Measurements from ENCODE around the gene PDZD4. TPM values are rescaled to one million over a fixed set of nuclear protein-coding genes. Genes with fewer than 3 reads are reported as not detected.

Gene PDZD4
- total RNA-seq, 1 experiment from 2014 or later, result 120 TPM

DNA sequence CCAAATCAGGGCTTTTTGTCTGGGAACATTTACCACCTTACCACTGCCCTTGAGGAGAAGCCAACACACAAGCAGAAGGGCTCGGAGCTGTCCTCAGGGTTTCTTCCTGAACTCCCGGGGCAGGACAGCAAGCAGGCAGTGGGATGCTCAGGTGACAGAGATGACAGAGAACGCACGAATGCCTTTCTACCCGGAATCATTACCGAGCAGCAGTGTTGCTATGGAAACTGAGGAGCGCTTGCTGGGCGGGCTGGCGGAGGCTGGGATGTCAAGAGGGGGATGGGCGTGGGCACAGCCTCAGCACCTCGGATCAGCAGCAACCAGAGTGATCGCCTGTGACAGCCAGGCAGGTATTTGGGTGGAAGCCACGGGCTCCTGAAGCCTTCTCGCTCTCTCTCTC lies 18.1 kb downstream of the PDZD4 start (continued):
- TF ChIP-seq MXD4 (CRISPR knock-in tag; IDR thresholded peaks at IDR 0.05; ENCODE audit: borderline replicate concordance) (no peak), FOXP1 (CRISPR knock-in tag; IDR thresholded peaks at IDR 0.05; ENCODE audit: borderline replicate concordance) (no peak)

DNA sequence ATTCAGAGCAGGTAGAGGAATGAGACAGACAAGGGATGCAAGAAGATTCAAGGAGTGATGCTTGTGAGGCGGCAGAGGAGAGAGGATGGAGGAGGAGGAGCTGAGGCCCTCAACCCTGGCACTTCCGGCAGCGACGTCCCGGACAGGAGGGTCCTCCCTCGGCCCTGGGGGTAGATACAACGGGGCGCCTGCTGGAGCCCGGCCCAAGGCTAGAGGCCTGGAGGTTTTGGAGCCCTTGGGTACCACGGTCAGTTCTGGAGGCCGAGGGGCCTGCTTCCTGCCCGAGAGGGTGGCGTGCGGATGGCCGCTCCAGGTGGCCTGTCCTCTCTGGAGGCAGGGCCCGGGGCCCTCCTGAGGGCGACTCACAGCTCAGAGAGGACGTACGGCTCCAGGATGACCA lies 22.4 kb downstream of the PDZD4 start:
- Mint-ChIP-seq H3K9me3 (no peaks in the 10 kb centered on the region), H3K4me3 (no peak overlapping the region), H3K36me3 (peaks cover 3% of the 10 kb centered on the region), H3K27me3 (ENCODE audit: low read depth) (no peaks in the 10 kb centered on the region), H3K27ac (peak overlapping the region; percentile 85), H3K4me1 (peaks cover 27% of the 10 kb centered on the region)
- POLR2A ChIA-PET, result no interaction called here
- TF ChIP-seq ESRRA (CRISPR knock-in tag; IDR thresholded peaks at IDR 0.05; ENCODE audit: borderline replicate concordance), result no peak
- TF ChIP-seq TEAD4 (CRISPR knock-in tag; IDR thresholded peaks at IDR 0.05), result no peak
- TF ChIP-seq ZSCAN18 (CRISPR knock-in tag; IDR thresholded peaks at IDR 0.05), result no peak
- CTCF ChIA-PET, result no interaction called here
- ATAC-seq (no peak), DNase-seq (ENCODE audit: low spot score) (no peak)

DNA sequence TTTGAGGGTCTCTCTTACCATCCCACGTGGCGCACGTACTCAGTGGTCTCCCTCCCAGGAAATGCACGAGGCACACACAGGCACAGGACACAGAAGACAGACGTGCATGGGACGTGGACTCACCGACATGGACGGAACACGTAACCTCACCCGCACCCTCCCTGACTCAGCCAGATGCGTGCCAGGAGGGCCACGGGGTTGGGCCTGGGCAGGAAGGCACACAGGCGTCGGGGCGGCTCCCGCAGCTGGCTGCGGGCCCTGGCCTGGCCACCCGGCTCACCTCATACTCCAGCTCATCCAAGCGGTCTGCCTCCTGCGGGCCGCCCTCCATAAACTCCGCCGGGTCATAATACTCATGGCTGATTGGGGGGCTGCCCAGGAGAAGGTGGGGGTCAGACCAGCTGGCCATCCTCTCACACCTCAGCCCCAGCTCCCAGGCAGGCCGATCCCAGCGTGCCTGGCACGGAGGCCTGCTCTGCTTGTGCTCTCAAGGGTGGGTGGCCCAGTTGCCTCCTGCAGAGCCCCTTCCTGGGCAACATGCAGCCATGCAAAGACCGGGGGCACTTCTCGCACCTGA lies 23.3 kb downstream of the PDZD4 start:
- DNase-seq (ENCODE audit: low spot score) (no peak), ATAC-seq (no peak)
- CTCF ChIA-PET, result no interaction called here
- no peak overlapping the region for H3K4me3 Mint-ChIP-seq
- no peaks in the 10 kb centered on the region for H3K27me3 Mint-ChIP-seq (ENCODE audit: low read depth)
- H3K4me1 Mint-ChIP-seq, result peaks cover 18% of the 10 kb centered on the region
- TF ChIP-seq, protein P1, sequence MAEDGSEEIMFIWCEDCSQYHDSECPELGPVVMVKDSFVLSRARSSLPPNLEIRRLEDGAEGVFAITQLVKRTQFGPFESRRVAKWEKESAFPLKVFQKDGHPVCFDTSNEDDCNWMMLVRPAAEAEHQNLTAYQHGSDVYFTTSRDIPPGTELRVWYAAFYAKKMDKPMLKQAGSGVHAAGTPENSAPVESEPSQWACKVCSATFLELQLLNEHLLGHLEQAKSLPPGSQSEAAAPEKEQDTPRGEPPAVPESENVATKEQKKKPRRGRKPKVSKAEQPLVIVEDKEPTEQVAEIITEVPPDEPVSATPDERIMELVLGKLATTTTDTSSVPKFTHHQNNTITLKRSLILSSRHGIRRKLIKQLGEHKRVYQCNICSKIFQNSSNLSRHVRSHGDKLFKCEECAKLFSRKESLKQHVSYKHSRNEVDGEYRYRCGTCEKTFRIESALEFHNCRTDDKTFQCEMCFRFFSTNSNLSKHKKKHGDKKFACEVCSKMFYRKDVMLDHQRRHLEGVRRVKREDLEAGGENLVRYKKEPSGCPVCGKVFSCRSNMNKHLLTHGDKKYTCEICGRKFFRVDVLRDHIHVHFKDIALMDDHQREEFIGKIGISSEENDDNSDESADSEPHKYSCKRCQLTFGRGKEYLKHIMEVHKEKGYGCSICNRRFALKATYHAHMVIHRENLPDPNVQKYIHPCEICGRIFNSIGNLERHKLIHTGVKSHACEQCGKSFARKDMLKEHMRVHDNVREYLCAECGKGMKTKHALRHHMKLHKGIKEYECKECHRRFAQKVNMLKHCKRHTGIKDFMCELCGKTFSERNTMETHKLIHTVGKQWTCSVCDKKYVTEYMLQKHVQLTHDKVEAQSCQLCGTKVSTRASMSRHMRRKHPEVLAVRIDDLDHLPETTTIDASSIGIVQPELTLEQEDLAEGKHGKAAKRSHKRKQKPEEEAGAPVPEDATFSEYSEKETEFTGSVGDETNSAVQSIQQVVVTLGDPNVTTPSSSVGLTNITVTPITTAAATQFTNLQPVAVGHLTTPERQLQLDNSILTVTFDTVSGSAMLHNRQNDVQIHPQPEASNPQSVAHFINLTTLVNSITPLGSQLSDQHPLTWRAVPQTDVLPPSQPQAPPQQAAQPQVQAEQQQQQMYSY (CRISPR knock-in tag; IDR thresholded peaks at IDR 0.05), result no peak
- TF ChIP-seq JUN (CRISPR knock-in tag; IDR thresholded peaks at IDR 0.05) (no peak), CDX4 (CRISPR knock-in tag; IDR thresholded peaks at IDR 0.05; ENCODE audit: borderline replicate concordance) (no peak), TCF7 (CRISPR knock-in tag; IDR thresholded peaks at IDR 0.05; ENCODE audit: low read depth) (no peak), ETV6 (CRISPR knock-in tag; IDR thresholded peaks at IDR 0.05) (no peak)
- TF ChIP-seq, protein P2, sequence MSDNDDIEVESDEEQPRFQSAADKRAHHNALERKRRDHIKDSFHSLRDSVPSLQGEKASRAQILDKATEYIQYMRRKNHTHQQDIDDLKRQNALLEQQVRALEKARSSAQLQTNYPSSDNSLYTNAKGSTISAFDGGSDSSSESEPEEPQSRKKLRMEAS (CRISPR knock-in tag; IDR thresholded peaks at IDR 0.05), result no peak
- POLR2A ChIA-PET, result no interaction called here
- H3K27ac Mint-ChIP-seq, result no peak overlapping the region
- H3K36me3 Mint-ChIP-seq, result peaks cover 7% of the 10 kb centered on the region
- no peaks in the 10 kb centered on the region for H3K9me3 Mint-ChIP-seq

GRCh38 chrX:153805436-153805835 lies 24.9 kb downstream of the PDZD4 start:
- H3K36me3 Mint-ChIP-seq, result peaks cover 7% of the 10 kb centered on the region
- H3K9me3 Mint-ChIP-seq, result no peaks in the 10 kb centered on the region
- no peak overlapping the region for H3K4me3 Mint-ChIP-seq

More at GRCh38 chrX:153805436-153805835, 24.9 kb downstream of the PDZD4 start:
- POLR2A ChIA-PET, result no interaction called here
- Mint-ChIP-seq H3K4me1 (peaks cover 10% of the 10 kb centered on the region), H3K27ac (no peak overlapping the region), H3K27me3 (ENCODE audit: low read depth) (no peaks in the 10 kb centered on the region)
- DNase-seq (ENCODE audit: low spot score) (no peak), ATAC-seq (no peak)
- CTCF ChIA-PET, result interaction anchor here (0.6 to 1.0 kb wide), 2 partner anchors 77 to 142 kb away, joined by 3 read pairs; no protein-coding TSS in a partner anchor
- no peak for TF ChIP-seq E2F1 (CRISPR knock-in tag; IDR thresholded peaks at IDR 0.05)
- no peak for TF ChIP-seq ZNF396 (CRISPR knock-in tag; IDR thresholded peaks at IDR 0.05; ENCODE audit: borderline replicate concordance)

All from WTC11 (cell line).